Iris pigment epithelial cell (primary cell): ENCODE data around the gene DNPEP.
A peak's percentile ranks its signal among the peaks of the same experiment; 100 is the strongest.

Experiments used
- DNase-seq: peaks from one replicate; pipeline ENCODE4 v3.0.0-alpha.2; 2011; ENCODE audit warnings: low read depth

Gene DNPEP

DNA sequence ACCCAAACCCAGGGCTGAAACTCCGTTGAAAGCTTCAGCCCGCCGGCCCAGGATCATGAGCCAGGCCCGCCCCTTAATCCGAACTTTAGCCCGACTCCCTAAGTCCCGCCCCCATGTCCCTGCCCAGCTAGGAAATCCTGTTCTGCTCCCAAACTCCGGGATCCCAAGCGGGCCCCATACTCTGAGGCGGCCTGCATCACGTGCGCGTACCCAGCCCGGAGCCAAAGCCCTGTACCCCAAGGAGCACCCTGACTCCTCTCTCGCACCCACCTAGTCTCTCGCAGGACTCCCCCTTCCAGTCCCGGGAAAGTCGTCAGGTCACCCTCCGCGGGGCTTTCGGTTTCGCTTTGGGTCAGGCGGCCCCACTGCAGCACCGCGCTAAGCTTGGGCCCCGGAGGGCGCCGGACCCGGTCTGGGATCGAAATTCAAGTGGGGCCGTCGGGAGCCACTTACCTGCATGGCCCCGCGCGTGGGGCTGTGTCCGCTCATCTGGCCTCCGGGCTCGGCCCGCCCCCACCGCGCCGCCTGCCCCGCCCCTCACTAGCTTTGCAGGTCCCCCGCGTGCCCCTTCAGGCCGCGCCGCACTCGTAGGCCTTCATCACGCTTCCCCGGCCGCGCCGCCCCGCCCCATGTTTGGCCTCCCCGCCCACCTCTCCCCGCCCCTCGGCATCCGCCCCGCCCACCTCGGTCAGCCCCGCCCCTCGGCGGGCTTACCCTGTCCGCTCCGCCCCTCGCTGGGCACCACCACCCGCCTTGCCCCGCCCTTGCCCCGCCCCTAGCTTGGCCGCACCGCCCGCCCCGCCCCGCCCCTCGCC is at the start of gene DNPEP:
DNPEP (minus strand) TSS at position 607 of the 815 bp plus-strand sequence; CDS start at position 489, 118 bp downstream.
- peak; percentile 90 for DNase-seq

DNA sequence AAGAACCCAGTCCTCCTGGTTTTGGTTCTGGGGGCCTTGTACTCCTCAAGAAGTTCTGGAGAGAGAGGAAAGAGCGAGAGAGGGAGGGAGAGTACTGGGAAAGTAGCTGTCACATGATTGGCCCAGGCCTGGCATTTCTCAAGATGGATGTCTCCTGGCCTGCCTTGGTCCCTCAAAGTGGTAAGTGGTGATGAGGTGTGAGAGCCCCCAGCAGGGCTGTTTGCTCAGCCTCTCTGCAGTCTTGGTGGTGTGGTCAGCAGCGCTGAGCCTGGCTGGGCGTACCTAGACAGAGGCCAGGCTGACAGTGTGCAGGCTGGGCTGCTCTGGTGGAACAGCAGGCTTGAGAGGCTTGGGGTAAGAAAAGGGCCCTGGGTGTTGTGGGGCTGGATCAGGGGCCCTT is 49.4 kb upstream of the DNPEP start:
- DNase-seq: no peak

DNA sequence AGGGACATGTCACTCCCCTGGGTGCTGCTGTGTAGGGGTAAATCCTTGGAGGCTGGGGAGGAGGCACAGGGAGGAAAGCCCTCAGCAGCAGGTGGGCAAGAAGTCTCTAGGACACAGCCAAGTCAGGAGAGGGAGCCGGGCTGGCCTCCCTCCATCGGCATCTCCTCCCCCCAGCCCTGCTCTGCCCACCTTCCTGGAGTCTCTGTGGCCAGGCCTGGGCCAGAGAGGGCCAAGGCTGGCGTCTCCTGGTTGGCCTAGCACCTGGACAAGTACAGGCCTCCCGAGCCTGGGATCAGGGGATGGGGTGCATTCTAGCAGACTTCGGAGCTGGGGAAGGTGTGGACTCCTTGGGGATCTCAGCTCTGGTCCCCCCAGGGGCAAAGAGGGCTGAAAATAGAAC is 48.8 kb upstream of the DNPEP start:
- DNase-seq: no peak

DNA sequence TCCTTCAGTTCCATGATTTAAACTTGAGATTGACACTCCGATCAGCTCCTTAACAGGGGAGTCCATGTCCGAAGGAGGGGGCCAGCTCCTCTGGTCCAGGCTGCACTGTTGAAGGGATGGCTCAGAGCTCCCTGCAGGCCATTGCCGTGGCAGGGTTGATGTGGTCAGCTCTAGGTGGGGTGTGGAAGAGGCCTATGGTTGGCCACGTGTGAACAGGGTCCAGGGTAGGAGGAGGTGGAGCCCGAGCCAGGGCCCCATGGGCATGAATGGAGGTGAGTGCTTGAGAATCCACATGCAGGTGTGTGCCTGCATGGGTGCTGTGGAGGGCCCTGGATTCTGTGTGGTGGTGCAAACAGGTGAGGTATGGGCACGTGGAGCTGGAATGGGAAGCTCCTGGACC is 48.0 kb upstream of the DNPEP start:
- no peak for DNase-seq

DNA sequence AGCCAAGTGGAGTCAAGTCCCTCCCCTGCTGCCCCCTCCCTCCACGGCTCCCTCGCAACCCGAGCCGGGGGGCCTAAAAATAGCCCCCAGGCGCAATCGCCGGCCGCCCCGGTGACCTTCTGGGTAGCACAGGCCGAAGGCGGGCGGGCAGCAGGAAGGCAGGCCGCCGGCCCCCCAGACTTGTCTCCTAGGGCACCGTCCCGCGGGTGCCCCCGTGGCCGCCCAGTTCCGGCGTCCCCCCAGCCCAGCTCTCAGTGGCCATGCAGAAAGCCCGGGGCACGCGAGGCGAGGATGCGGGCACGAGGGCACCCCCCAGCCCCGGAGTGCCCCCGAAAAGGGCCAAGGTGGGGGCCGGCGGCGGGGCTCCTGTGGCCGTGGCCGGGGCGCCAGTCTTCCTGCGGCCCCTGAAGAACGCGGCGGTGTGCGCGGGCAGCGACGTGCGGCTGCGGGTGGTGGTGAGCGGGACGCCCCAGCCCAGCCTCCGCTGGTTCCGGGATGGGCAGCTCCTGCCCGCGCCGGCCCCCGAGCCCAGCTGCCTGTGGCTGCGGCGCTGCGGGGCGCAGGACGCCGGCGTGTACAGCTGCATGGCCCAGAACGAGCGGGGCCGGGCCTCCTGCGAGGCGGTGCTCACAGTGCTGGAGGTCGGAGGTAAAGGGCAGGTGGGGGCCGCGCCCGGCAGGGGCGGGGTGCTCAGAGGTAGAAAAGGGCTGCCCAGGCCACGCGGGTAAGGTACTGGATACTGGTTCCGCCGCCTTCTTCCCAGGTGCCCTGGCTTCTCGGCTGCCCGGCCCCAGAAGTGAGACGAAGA is 47.2 kb upstream of the DNPEP start, which contains the start of gene SPEG:
SPEG (plus strand) TSS at position 126 of the 808 bp plus-strand sequence; CDS start at position 261, 135 bp downstream.
- no peak for DNase-seq

DNA sequence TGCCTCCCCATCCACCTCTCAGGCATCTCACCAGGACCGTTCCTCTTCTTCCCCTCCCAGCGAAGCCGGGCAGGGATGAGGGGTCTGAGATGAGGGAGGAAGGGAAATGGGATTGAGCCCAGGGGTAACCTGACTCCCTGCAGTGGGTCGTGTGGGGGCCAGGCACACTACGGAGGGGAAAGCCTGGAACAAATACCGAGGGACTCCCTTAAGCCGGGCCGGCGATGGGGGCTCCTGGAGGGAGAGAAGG is 46.7 kb upstream of the DNPEP start:
- no peak for DNase-seq

DNA sequence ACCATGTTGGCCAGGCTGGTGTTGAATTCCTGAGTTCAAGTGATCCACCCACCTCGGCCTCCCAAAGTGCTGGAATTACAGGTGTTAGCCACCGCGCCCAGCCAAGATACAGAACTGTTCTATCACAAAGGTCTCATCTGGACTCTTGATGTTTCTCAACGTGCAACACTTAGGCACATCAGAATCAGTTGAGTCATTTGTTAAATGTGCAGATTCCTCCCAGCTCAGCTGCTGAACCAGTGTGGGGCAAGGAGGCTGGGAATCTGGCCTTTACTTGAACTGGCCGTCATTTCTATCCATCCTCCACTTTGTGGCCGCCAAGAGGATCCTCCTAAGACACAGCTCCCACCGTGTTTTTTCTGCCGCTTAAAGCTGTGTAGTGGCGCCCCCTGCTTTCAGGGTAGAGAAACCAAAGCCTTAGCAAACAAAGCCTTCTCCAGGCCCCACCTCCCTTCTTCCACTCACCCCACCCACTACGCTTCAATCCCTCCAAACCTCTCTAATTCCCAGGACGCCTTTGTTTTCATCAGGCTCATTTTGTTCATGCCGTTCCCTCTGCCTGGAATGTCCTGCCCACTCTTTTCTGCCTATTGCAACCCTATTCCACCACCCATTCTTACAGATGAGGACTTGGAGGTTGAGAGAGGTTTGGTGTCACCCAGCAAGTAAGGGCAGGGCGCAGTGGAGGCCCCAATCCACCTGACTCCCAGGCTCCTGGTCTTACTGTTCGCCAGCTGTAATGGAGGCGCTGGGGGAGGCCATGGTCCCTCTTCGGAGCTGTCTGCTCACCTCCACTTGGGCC is 46.2 kb upstream of the DNPEP start:
- DNase-seq: peak; percentile 83

DNA sequence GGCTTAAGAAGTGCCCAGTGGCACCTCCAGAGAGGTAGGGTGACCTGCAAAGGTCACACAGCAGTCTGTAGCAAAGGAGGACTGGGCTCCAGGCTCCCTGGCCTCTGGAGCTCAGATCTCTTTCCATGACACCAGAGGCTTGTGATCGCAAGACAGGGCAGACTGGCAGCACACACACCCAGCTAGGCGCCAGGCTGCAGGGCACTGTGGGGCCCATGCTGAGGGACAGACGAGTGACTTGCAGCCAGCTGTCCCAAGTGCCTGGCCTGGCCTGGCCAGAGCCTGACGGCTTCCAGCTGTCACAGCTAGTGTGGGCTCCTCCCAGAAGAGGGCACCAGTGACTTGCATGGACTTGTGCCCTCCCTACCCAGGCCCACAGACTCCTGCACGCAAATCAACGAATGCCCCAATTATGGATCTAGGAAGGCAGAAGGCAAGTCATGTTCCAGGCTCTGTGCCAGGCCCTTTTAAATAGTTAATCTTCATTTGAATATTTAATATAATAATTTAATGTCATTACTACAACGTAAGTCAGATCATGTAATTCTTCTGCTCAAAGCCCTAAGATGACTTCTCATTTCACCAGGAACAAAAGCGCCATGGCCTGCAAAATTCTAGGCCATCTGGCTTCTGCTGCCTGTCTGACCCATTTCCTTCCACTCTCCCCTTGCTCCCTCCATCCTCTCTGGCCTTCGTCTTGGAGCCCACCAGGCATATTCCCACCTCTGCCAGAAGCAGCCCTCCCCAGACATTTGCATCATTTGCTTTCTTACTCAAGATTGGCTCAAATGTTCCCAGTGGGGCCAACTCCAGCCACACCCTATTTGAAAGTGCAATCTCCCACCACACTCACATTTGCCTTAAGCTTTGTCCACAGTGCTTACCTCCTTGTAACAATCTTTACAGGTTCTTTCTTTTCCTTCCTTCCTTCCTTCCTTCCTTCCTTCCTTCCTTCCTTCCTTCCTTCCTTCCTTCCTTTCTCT is 43.2 kb upstream of the DNPEP start:
- DNase-seq: no peak

DNA sequence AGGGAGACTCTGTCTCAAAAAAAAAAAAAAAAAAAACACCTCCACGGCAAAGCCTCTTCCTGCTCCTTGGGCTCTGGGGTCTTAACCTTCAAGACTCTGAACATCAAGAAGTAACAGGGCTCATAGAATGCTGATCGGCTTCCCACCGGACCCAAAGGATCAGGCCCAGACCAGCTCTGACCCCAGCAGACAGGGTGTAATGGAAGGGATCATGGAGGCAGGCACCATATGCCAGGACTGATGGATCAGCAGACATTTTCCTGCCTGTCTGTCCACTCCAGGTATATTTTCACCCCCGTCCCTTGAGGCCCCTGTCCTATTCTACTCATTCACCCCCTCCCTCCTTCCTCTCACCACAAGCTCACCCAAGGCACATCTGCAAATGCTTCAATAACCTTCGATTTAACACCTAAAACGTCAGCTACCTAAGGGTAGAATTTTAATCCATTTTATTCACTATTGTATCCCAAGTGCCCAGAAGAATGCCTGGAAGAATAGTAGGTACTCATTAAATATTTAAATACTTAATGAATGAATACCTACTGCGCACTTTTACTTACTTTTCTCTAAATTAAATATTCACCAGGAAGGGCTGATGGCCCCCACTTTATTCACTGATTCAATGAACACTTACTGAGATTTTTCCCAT is 42.4 kb upstream of the DNPEP start:
- no peak for DNase-seq

DNA sequence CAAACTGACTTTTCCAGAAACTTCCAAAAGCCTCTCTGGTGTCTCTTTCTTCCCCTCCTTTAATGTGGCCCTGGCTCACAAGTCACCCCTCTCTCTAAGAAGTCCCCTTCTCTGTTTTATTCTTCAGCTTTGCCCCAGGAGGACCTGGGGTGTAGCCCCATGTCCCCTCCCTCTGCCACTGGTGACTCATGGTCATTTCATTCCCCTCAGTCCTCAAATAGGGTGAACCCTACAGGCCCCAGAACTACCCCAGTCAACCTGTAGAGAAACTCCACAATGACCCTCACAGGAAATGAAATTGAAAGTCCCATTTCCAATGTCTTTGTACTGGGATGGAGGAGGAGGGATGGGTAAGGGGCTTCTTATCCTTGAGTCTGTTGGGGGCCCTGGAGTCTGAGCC is 40.8 kb upstream of the DNPEP start:
- DNase-seq: no peak

DNA sequence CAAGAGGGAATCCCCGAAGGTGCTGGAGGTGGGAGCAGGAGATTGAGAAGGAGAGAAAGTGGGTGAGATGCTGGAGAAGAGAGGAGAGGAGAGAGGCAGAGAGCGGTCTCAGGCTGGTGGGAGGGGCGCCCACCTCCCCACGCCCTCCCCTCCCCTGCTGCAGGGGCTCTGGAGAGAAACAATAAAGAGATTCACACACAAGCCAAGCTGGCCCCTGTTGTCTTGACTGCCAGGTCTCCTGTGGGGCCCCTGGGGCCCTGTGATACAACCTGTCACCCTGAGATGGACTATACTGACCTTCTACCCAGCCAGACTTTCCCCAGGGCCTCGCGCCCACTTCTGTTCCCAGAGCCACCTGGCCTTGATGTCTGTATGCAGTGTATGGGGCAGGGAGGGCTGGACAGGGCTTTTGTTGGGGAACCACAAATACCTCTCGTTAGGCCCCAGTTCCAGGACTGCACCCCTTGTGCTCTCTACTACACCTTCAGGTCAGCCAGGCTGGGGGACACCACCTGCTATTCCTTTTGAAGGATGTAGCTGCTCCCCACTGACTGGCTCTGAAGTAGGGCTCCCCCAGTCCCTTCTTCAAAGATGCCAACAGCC is 38.9 kb upstream of the DNPEP start:
- no peak for DNase-seq

DNA sequence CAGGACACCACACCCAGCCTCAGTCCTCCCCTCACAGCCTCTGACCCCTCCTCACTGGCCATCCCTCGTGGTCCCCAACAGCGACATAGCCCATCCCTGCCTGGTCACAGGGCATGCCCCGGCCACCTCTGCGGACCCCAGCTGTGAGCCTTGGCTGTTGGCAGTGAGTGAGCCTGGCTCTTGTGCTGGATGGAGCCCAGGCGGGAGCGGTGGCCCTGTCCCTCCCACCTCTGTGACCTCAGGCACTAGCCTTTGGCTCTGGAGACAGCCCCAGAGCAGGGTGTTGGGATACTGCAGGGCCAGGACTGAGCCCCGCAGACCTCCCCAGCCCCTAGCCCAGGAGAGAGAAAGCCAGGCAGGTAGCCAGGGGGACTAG is 38.3 kb upstream of the DNPEP start:
- no peak for DNase-seq

DNA sequence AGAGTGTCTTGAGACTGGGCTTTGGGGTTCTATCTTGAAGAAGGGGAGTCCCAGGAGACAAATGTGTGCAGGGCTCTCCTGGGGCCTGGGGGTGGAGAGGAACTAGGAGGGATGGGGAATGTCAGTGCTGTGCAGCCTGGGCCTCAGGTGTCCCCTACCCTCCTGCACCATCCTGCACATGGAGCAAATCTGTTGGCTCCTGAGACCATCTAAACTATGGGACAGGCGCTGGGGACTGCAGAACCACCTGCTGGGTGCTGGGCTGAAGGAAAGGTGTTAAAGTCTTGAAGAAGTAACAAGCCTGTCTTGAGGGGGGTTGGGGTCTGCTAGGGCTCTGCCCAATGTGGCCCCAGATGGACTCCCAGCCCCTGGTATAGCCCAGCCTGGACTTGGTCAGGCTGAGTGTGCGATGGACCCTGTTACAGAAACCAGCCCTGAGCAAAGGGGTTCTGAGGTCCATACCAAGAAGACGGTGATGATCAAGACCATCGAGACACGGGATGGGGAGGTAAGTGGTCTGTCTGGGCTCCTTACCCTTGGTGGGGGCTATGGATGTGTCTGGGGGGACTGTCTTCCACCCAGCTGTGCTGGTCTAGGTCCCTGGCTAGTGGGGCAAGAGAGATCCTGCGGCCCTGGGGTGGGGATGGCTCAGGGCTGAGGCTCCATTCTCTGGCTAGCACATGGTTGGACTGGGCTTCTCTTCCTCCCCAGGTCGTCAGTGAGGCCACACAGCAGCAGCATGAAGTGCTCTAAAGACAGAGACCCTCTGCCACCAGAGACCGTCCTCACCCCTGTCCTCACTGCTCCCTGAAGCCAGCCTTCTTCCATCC is 37.7 kb upstream of the DNPEP start:
- no peak for DNase-seq

DNA sequence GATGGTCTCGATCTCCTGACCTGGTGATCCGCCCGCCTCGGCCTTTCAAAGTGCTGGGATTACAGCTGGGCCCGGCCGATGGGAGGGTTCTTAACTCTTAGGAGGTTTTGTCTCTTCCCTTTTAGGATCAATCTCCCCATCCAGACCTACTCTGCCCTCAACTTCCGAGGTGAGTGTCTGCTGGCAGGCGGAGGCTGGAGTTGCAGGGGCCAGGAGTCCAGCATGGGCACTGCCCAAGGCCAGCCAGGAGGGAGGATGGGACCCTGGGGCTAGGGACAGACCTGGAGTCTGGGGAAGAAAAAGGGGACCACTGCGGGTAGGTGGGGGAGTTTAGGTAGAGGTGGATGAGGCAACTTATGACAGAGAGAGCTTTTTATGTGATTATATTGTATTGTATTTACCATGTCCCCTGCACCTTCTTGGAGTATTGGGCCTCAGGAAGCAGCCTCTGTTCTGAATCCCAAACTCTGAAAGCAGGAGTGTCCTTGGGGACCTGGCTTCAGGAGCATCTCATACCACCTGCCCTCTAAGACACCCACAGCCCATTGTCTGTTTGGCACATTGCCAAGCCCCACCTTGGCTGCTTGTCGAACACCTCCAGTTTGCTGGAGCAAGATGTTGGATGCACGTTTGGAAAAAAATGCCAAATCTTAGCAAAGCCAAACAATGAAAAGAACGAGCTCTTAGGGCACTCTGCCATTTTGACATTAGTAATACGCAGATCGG is 36.1 kb upstream of the DNPEP start:
- DNase-seq: no peak

DNA sequence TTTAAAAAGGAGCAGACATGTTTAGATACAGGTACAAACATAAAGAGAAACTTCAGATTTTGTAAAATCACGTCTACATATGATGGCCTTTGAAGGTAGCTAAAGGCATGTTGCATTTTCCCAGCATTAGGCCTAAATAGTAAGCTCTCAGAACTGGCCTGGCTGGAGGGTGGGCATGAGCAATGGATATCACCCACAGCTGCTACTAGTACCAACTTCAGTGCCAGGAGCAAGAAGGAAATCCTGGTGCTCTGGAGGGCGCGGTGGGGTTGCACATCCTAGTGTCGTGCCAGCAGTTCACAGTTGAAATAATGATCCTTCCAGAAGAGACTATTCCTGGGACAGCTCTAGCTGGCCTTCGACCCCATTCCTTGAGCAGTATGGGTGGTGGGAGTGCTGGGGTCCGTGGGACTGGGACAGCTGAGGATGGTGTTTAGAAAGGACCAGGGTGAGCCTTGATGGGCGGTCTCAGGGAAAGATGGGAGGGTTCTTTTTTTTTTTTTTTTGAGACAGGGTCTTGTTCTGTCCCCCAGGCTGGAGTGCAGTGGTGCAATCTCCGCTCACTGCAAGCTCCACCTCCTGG is 35.3 kb upstream of the DNPEP start:
- no peak for DNase-seq

DNA sequence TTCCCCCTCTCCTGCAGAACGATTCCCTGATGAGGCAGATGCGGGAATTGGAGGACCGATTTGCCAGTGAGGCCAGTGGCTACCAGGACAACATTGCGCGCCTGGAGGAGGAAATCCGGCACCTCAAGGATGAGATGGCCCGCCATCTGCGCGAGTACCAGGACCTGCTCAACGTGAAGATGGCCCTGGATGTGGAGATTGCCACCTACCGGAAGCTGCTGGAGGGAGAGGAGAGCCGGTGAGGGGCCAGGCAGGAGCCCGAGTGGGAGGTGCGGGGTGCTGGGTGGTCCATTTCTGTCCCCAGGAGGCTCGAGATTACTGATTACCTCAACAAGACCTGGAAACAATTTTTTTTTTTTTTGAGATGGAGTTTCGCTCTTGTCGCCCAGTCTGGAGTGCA is 33.6 kb upstream of the DNPEP start:
- no peak for DNase-seq

DNA sequence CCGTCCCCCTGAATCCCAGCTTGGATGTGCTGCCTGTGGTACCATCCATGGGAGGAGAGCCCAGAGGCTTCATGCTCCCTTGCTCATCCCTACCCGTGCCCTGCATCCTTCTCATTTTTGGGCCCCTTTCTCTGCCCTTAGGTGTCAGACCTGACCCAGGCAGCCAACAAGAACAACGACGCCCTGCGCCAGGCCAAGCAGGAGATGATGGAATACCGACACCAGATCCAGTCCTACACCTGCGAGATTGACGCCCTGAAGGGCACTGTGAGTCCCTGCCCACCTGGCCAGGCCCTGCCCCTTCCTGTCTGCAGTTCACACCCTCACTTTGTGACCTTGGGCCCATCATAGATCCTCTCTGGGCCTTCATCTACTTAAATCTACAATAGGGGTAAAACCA is 33.0 kb upstream of the DNPEP start:
- no peak for DNase-seq

DNA sequence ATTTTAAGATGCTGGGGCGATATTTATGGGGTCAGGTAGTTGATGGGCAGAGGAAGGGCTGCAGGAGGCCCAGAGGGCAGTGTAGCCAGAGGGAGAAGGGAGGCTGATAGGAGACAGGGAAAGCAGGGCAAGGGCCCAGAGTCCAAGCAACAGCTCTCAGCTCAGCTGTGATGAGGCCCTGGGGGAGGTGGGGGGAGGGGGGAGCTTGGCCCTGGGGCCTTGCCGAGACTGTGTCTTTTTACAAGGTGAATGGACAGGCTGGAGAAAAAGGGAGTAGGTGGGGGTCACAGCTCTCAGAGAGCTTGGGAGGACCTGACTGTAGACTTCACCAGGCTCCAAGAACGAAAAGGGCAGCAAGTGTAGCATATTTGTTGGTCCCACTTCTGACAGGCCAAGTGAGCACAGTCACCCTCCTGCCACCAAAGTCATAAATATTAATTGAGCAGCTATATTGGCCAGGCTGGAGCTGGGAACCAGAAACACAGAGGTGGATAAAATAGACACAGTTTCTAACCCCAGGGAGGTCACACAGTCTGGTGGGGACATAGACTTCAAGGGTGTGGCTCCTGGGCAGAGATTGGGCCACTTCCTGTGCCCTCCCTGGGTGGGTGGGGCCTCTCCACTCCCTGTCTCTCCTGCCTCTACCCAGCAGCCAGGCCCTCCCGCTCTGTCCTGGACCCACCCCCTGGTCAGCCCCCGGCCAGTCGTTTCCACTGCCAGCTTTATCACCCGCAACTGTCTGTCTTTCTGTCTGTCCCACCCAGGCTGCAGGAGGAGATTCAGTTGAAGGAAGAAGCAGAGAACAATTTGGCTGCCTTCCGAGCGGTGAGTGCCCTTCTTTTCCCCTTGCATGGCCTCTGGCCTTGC is 31.9 kb upstream of the DNPEP start:
- DNase-seq: no peak
